SK-N-SH (cell line): Measurements from ENCODE around the gene SIT1. TPM values are rescaled to one million over a fixed set of nuclear protein-coding genes. Genes with fewer than 3 reads are reported as not detected.
A peak's percentile ranks its signal among the peaks of the same experiment; 100 is the strongest.

Source experiments
- CTCF ChIA-PET: fragments of 300-600, 350-600 bp; formaldehyde crosslinking; extraction: SDS; loops from one replicate; lab custom pipeline; 2021; lab: Yijun Ruan, JAX
- POLR2A ChIA-PET: fragments of 350-600 bp; sonication (Branson Sonifier 250); formaldehyde crosslinking; extraction: SDS; loops from one replicate; lab custom pipeline; 2020; ENCODE audit warnings: antibody characterized with exemption, inconsistent platforms; lab: Yijun Ruan, JAX
- DNase-seq: peaks from one replicate; pipeline ENCODE4 v3.0.0; 2012
- H2AFZ ChIP-seq: fragments of 200-600 bp; sonication (generic); 2 replicates; pipeline ENCODE4 v1.8.1; 2016; ENCODE audit warnings: antibody characterized with exemption, mild to moderate bottlenecking, low read depth
- H3F3A ChIP-seq: fragments of 200-600 bp; sonication (generic); replicated peaks from 2 replicates; pipeline ENCODE3; 2016; ENCODE audit warnings: antibody characterized with exemption, mild to moderate bottlenecking; ENCODE audit not compliant: insufficient read depth
- H3K27ac ChIP-seq, 2 experiments: fragments of 200-500 bp in 1 of 2; fragments of 200-600 bp in 1 of 2; sonication (Bioruptor generic) in 1 of 2; sonication (generic), shearing (Covaris generic) in 1 of 2; 2 replicates each; pipeline versions ENCODE4 v1.5.1 to v1.6.1; 2014 to 2016; ENCODE audit warnings: low read depth in 2 of 2, inconsistent platforms in 1 of 2, low read length in 1 of 2, mild to moderate bottlenecking in 1 of 2, mixed read lengths in 1 of 2
- H3K27me3 ChIP-seq: fragments of 200-600 bp; sonication (generic), shearing (Covaris generic); 2 replicates; pipeline ENCODE4 v1.6.1; 2016; ENCODE audit warnings: mixed run types; ENCODE audit not compliant: insufficient read depth
- H3K36me3 ChIP-seq, 2 experiments: fragments of 200-500 bp in 1 of 2; fragments of 200-600 bp in 1 of 2; sonication (Bioruptor generic) in 1 of 2; sonication (generic) in 1 of 2; replicated peaks in 1 of 2; 2 replicates each; pipeline versions ENCODE3 to v1.5.1; 2014 to 2016; ENCODE audit warnings: low read length in 1 of 2, mild to moderate bottlenecking in 1 of 2; ENCODE audit not compliant: insufficient read depth in 2 of 2, control insufficient read depth in 1 of 2
- H3K4me1 ChIP-seq, 2 experiments: fragments of 200-500 bp in 1 of 2; fragments of 200-600 bp in 1 of 2; sonication (Bioruptor generic) in 1 of 2; sonication (generic), shearing (Covaris generic) in 1 of 2; 2 replicates each; pipeline versions ENCODE4 v1.5.1 to v1.6.1; 2014 to 2016; ENCODE audit warnings: low read depth in 1 of 2, low read length in 1 of 2, mixed run types in 1 of 2; ENCODE audit not compliant: insufficient read depth in 2 of 2, control insufficient read depth in 1 of 2
- H3K4me2 ChIP-seq: fragments of 200-600 bp; sonication (generic), shearing (Covaris generic); 2 replicates; pipeline ENCODE4 v1.6.1; 2017; ENCODE audit warnings: mixed run types
- H3K4me3 ChIP-seq, 2 experiments: fragments of 200-500 bp in 1 of 2; fragments of 200-600 bp in 1 of 2; sonication (Bioruptor generic) in 1 of 2; sonication (generic), shearing (Covaris generic) in 1 of 2; 2 replicates each; pipeline versions ENCODE4 v1.5.1 to v1.8.1; 2014 to 2016; ENCODE audit warnings: low read depth in 2 of 2, inconsistent platforms in 1 of 2, low read length in 1 of 2, mild to moderate bottlenecking in 1 of 2, mixed read lengths in 1 of 2, moderate library complexity in 1 of 2
- H3K79me2 ChIP-seq: fragments of 200-600 bp; sonication (generic); 2 replicates; pipeline ENCODE4 v1.8.1; 2017; ENCODE audit warnings: mild to moderate bottlenecking; ENCODE audit not compliant: insufficient read depth
- H3K9ac ChIP-seq: fragments of 200-600 bp; sonication (generic); 2 replicates; pipeline ENCODE4 v1.6.1; 2017; ENCODE audit warnings: mixed run types
- H3K9me2 ChIP-seq: fragments of 200-600 bp; sonication (generic); 2 replicates; pipeline ENCODE4 v1.6.1; 2017; ENCODE audit warnings: mixed run types
- H3K9me3 ChIP-seq: fragments of 200-600 bp; sonication (generic); 2 replicates; pipeline ENCODE4 v1.6.1; 2017; ENCODE audit warnings: mixed run types, mild to moderate bottlenecking, moderate library complexity
- H4K20me1 ChIP-seq: fragments of 200-600 bp; sonication (generic); 2 replicates; pipeline ENCODE4 v1.6.1; 2017; ENCODE audit warnings: mild to moderate bottlenecking, mixed run types; ENCODE audit not compliant: insufficient read depth
- CHD2 ChIP-seq: fragments of 150-350 bp; IDR thresholded peaks from 2 replicates; pipeline ENCODE4 v1.6.1; 2018; ENCODE audit warnings: low read length; ENCODE audit not compliant: partially characterized antibody
- EP300 ChIP-seq, 2 experiments: IDR thresholded peaks; 2 replicates each; pipeline versions ENCODE4 v1.4.0 to v1.6.1; 2012; ENCODE audit warnings: borderline replicate concordance in 1 of 2, low read depth in 1 of 2, low read length in 1 of 2
- FOSL2 ChIP-seq: IDR thresholded peaks from 2 replicates; pipeline ENCODE4 v1.4.0; 2012; ENCODE audit warnings: low read depth, mild to moderate bottlenecking, moderate library complexity, borderline replicate concordance
- FOXJ3 ChIP-seq: sonication (generic); formaldehyde crosslinking; IDR thresholded peaks from 2 replicates; pipeline ENCODE4 v1.5.1; 2020; ENCODE audit warnings: mild to moderate bottlenecking, missing genetic modification reagents
- JUND ChIP-seq: IDR thresholded peaks from 2 replicates; pipeline ENCODE4 v1.4.0; 2012
- MAX ChIP-seq: IDR thresholded peaks from 2 replicates; pipeline ENCODE4 v1.4.0; 2012; ENCODE audit warnings: low read depth
- MXI1 ChIP-seq: IDR thresholded peaks from 2 replicates; pipeline ENCODE4 v1.6.1; 2012; ENCODE audit warnings: mild to moderate bottlenecking, low read depth, low read length, improper control_type of control experiment
- NFIC ChIP-seq: IDR thresholded peaks from 2 replicates; pipeline ENCODE4 v1.4.0; 2012; ENCODE audit warnings: borderline replicate concordance
- POLR2AphosphoS5 ChIP-seq: IDR thresholded peaks from 2 replicates; pipeline ENCODE4 v1.6.1; 2012; ENCODE audit warnings: low read depth, low read length
- RXRA ChIP-seq: IDR thresholded peaks from 2 replicates; pipeline ENCODE4 v1.4.0; 2012; ENCODE audit warnings: low read depth, mild to moderate bottlenecking, borderline replicate concordance
- SIN3A ChIP-seq: IDR thresholded peaks from 2 replicates; pipeline ENCODE4 v1.6.1; 2012; ENCODE audit warnings: low read depth, mild to moderate bottlenecking, low read length, moderate library complexity, borderline replicate concordance
- TAF1 ChIP-seq: IDR thresholded peaks from 2 replicates; pipeline ENCODE4 v1.6.1; 2012; ENCODE audit warnings: low read depth, mild to moderate bottlenecking, low read length, moderate library complexity, borderline replicate concordance
- ZBTB33 ChIP-seq: IDR thresholded peaks from 2 replicates; pipeline ENCODE4 v1.4.0; 2012; ENCODE audit warnings: low read depth, borderline replicate concordance
- WGBS: methylation state at CpG from one replicate; pipeline ENCODE4 v1.1.6; 2017; ENCODE audit warnings: low lambda C conversion rate; 5-methylcytosine and 5-hydroxymethylcytosine counted together
- polyA plus RNA-seq, 3 experiments: library from polyadenylated mRNA; depleted of rRNA; stranded (reverse); fragments of >200 nt; gene quantifications; 2 replicates each; pipeline ENCODE4 v1.2.3, GENCODE V29; 2012
- TF ChIP-seq, protein P1 (sequence below): IDR thresholded peaks from 2 replicates; pipeline ENCODE4 v1.6.1; 2012; ENCODE audit warnings: mild to moderate bottlenecking, low read depth, low read length, moderate library complexity
- TF ChIP-seq, protein P2 (sequence below): fragments of 200-600 bp; sonication (generic); IDR thresholded peaks from 2 replicates; pipeline ENCODE4 v1.6.1; 2017; ENCODE audit warnings: antibody characterized with exemption, mild to moderate bottlenecking, moderate library complexity

The SIT1 gene
- polyA plus RNA-seq, 1 of the 3 experiments (the other 2 are of a cell fraction) = not detected

- ChIA-PET POLR2A (interaction anchor here (0.6 to 1.7 kb wide), 8 partner anchors 11 to 271 kb away, joined by 3 to 10 read pairs (median 4); partner anchors contain the start of genes CA9, CCDC107, CREB3 and RMRP), CTCF (interaction anchor here (0.9 to 2.7 kb wide), 11 partner anchors 15 to 83 kb away, joined by 3 to 21 read pairs (median 4); partner anchors contain the start of genes ARHGEF39, CCDC107 and RMRP)
- WGBS = 2% methylated on average over 34 of the region's 61 CpGs
- H3K9me3 ChIP-seq = no peaks in the 10 kb centered on the region
- H3F3A ChIP-seq = peaks cover 56% of the 10 kb centered on the region
- H3K9me2 ChIP-seq = no peaks in the 10 kb centered on the region
- H3K79me2 ChIP-seq = peaks cover 44% of the 10 kb centered on the region
- peaks cover 19 to 34% of the 10 kb centered on the region in 2 experiments; a peak in 3 of 4 replicates for H3K4me1 ChIP-seq
- H3K27ac ChIP-seq = peak overlapping the region; percentile 93 to 96
- peak overlapping the region; percentile 84 for H2AFZ ChIP-seq
- no peaks in the 10 kb centered on the region for H3K27me3 ChIP-seq
- H3K36me3 ChIP-seq = peaks cover 6 to 7% of the 10 kb centered on the region in 2 experiments
- peak overlapping the region; percentile 91 for H3K4me2 ChIP-seq
- peak overlapping the region; percentile 62 to 73 for H3K4me3 ChIP-seq
- DNase-seq = peak; percentile 90
- TF ChIP-seq JUND (no peak), EP300 (IDR thresholded peaks at IDR 0.05; ENCODE audit: borderline replicate concordance in 1 of 2, low read depth in 1 of 2, low read length in 1 of 2) (no peak; a peak in 1 of 4 replicates), POLR2AphosphoS5 (0 out of 2 replicates have a peak, but pooled peaks have one; percentile 33), MAX (peak; percentile 51; the same call in 1 of the 2 replicates), MXI1 (peak; percentile 23), RXRA (no peak), TAF1 (peak; percentile 9; the same call in 1 of the 2 replicates)
- H3K9ac ChIP-seq = peak overlapping the region; percentile 95
- peaks cover 34% of the 10 kb centered on the region for H4K20me1 ChIP-seq
Observed at GRCh38 chr9:35690614-35691333, 40.0 kb upstream of the SIT1 start.

- peaks cover 47% of the 10 kb centered on the region for H3K79me2 ChIP-seq
- no peak for TF ChIP-seq FOXJ3 (CRISPR knock-in tag)
- TF ChIP-seq, protein P1, sequence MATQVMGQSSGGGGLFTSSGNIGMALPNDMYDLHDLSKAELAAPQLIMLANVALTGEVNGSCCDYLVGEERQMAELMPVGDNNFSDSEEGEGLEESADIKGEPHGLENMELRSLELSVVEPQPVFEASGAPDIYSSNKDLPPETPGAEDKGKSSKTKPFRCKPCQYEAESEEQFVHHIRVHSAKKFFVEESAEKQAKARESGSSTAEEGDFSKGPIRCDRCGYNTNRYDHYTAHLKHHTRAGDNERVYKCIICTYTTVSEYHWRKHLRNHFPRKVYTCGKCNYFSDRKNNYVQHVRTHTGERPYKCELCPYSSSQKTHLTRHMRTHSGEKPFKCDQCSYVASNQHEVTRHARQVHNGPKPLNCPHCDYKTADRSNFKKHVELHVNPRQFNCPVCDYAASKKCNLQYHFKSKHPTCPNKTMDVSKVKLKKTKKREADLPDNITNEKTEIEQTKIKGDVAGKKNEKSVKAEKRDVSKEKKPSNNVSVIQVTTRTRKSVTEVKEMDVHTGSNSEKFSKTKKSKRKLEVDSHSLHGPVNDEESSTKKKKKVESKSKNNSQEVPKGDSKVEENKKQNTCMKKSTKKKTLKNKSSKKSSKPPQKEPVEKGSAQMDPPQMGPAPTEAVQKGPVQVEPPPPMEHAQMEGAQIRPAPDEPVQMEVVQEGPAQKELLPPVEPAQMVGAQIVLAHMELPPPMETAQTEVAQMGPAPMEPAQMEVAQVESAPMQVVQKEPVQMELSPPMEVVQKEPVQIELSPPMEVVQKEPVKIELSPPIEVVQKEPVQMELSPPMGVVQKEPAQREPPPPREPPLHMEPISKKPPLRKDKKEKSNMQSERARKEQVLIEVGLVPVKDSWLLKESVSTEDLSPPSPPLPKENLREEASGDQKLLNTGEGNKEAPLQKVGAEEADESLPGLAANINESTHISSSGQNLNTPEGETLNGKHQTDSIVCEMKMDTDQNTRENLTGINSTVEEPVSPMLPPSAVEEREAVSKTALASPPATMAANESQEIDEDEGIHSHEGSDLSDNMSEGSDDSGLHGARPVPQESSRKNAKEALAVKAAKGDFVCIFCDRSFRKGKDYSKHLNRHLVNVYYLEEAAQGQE = no peak
- TF ChIP-seq FOSL2 = no peak
- no peak for TF ChIP-seq JUND
- no peak for TF ChIP-seq POLR2AphosphoS5
- no peak for TF ChIP-seq CHD2
- no peak for TF ChIP-seq NFIC
- no peak for TF ChIP-seq MXI1
- TF ChIP-seq, protein P2, sequence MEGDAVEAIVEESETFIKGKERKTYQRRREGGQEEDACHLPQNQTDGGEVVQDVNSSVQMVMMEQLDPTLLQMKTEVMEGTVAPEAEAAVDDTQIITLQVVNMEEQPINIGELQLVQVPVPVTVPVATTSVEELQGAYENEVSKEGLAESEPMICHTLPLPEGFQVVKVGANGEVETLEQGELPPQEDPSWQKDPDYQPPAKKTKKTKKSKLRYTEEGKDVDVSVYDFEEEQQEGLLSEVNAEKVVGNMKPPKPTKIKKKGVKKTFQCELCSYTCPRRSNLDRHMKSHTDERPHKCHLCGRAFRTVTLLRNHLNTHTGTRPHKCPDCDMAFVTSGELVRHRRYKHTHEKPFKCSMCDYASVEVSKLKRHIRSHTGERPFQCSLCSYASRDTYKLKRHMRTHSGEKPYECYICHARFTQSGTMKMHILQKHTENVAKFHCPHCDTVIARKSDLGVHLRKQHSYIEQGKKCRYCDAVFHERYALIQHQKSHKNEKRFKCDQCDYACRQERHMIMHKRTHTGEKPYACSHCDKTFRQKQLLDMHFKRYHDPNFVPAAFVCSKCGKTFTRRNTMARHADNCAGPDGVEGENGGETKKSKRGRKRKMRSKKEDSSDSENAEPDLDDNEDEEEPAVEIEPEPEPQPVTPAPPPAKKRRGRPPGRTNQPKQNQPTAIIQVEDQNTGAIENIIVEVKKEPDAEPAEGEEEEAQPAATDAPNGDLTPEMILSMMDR = no peak
- TF ChIP-seq MAX = no peak
- no peak for TF ChIP-seq ZBTB33
- no peak for TF ChIP-seq SIN3A
Observed at GRCh38 chr9:35690294-35690613, 39.5 kb upstream of the SIT1 start.

More at GRCh38 chr9:35690294-35690613, 39.5 kb upstream of the SIT1 start:
- H3K36me3 ChIP-seq = peaks cover 8 to 10% of the 10 kb centered on the region in 2 experiments
- ChIA-PET POLR2A (interaction anchor here (0.6 to 1.7 kb wide), 5 partner anchors 10 to 271 kb away, joined by 4 to 10 read pairs (median 5); partner anchors contain the start of genes CREB3 and TLN1), CTCF (interaction anchor here (0.8 to 2.7 kb wide), 6 partner anchors 15 to 43 kb away, joined by 3 to 21 read pairs (median 3); partner anchors contain the start of genes CCDC107 and RMRP)
- 2% methylated on average over 15 of the region's 21 CpGs for WGBS
- no peak overlapping the region for H2AFZ ChIP-seq
- H3K27me3 ChIP-seq = no peaks in the 10 kb centered on the region
- H3K4me1 ChIP-seq = peaks cover 19 to 34% of the 10 kb centered on the region in 2 experiments; a peak in 3 of 4 replicates
- no peaks in the 10 kb centered on the region for H3K9me3 ChIP-seq
- H3K4me3 ChIP-seq = peak overlapping the region; percentile 62 to 73
- DNase-seq = no peak
- H3F3A ChIP-seq = peaks cover 53% of the 10 kb centered on the region
- no peaks in the 10 kb centered on the region for H3K9me2 ChIP-seq
- peaks cover 39% of the 10 kb centered on the region for H4K20me1 ChIP-seq
- peak overlapping the region; percentile 91 for H3K4me2 ChIP-seq
- H3K27ac ChIP-seq = peak overlapping the region; percentile 93 to 96
- H3K9ac ChIP-seq = peak overlapping the region; percentile 95
